ENCODE data around the gene APOA4. TPM values are rescaled to one million over a fixed set of nuclear protein-coding genes. Genes with fewer than 3 reads are reported as not detected.

Gene APOA4
- total and polyA plus RNA-seq, 2 donors (not counting 3 experiments of a cell fraction or from before 2014, with no cell fraction given) = not detected

DNA sequence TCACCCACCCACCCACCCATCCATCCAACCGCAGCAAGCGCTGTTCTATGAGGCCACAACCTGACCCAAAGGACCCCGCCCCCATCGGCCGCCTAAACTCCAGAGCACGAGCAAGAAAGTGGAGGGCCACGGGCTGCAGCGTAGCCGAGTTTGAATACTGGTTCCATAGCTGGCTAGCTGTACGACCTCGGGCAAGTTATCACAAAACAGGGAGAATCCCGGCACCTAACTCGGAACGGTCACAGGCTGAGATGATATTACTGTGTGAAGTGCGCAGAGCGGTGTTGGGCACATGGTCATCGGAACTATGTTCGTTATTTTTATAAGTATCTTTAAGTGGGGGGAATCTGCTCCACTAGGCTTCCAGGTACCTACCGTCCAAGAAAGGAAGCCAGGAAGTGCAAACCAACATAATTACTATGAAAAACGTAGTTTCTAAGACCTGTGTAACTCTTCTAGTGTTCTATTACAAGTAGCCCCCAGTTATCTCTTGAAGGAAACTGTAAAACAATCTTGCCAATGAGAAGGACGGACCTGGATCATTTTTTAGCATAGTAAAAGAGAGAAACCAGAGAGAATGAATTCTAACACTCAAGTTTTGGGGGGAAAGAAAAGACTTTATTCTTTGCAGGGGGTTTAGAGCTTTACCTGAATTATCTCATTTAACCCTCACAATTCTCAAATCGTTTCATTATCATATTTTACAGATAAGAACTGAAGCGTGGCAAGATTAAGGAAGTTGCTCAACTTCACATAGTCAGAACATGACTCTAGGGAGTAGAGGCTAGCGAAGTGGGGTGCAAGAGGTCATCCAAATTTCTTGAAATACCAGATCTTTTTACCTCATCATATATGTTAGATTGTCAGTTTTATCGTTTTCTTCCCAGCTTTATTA lies 49.7 kb downstream of the APOA4 start:
- no peak overlapping the region for H3K27ac ChIP-seq (ENCODE audit: insufficient read depth, low read depth, low read length)
- peak overlapping the region; percentile 75 for H2AFZ ChIP-seq (ENCODE audit: low read depth, low read length)
- TSS peak; percentile 73 for BruUV-seq (replicated peaks)
- peaks cover 23% of the 10 kb centered on the region for H3K79me2 ChIP-seq (ENCODE audit: control insufficient read depth, insufficient read depth, low read length)
- peaks cover 4 to 8% of the 10 kb centered on the region in 2 experiments for H3K36me3 ChIP-seq (ENCODE audit: control insufficient read depth in 2 of 2, extremely low read depth in 1 of 2, insufficient read depth in 2 of 2, low read length in 2 of 2)
- TF ChIP-seq, protein P1, sequence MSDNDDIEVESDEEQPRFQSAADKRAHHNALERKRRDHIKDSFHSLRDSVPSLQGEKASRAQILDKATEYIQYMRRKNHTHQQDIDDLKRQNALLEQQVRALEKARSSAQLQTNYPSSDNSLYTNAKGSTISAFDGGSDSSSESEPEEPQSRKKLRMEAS (IDR thresholded peaks at IDR 0.05; ENCODE audit: insufficient read depth, insufficient read length) = no peak
- TF ChIP-seq MYC (IDR thresholded peaks at IDR 0.05; ENCODE audit: low read depth, low read length) = no peak
- TF ChIP-seq POLR2AphosphoS5 (IDR thresholded peaks at IDR 0.05; ENCODE audit: insufficient read depth, low read depth, low read length) = no peak
- TF ChIP-seq JUN (IDR thresholded peaks at IDR 0.05; ENCODE audit: borderline replicate concordance, insufficient read depth, insufficient read length, low read depth) = no peak
- TF ChIP-seq CTCF (IDR thresholded peaks at IDR 0.05; ENCODE audit: extremely low read depth in 1 of 2, insufficient read depth in 1 of 2, low read depth in 1 of 2, low read length in 2 of 2) = no peak
- TF ChIP-seq FOS (IDR thresholded peaks at IDR 0.05; ENCODE audit: borderline replicate concordance, insufficient read depth, low read length) = no peak
- TF ChIP-seq GATA2 (IDR thresholded peaks at IDR 0.05; ENCODE audit: insufficient read depth, insufficient read length, low read depth, low read length) = no peak
- TF ChIP-seq EZH2 (IDR thresholded peaks at IDR 0.05; ENCODE audit: borderline replicate concordance, low read depth, low read length, severe bottlenecking) = no peak
- no peak for TF ChIP-seq POLR2A (IDR thresholded peaks at IDR 0.05; ENCODE audit: low read depth, low read length)
- H3K4me1 ChIP-seq (ENCODE audit: control insufficient read depth, extremely low read depth, insufficient read depth, low read length) = peaks cover 12% of the 10 kb centered on the region
- H3K9ac ChIP-seq (replicated peaks; ENCODE audit: extremely low read depth, insufficient read depth, low read length) = peak overlapping the region; percentile 49
- H4K20me1 ChIP-seq (replicated peaks; ENCODE audit: control insufficient read depth, extremely low read depth, insufficient read depth, low read length) = no peaks in the 10 kb centered on the region
- no peaks in the 10 kb centered on the region for H3K9me3 ChIP-seq (replicated peaks; ENCODE audit: control insufficient read depth, insufficient read depth, low read length)
- intact Hi-C loops (cut with micrococcal nuclease) (loop anchor here (1.0 kb wide), 1 partner anchor 370 kb away; no protein-coding TSS in a partner anchor), dilution Hi-C loops (cut with MboI; ENCODE audit: extremely low pct_ligation_motif_present, low sequenced_read_pairs) (no loop called here)
- peak; percentile 63 for DNase-seq (ENCODE audit: low read depth, low spot score)
- POLR2A ChIA-PET = no interaction called here
- peak overlapping the region; percentile 25 to 65 (median 65) for H3K4me3 ChIP-seq (replicated peaks in 1 of 3; ENCODE audit: insufficient read depth in 1 of 3, low read depth in 1 of 3, low read length in 3 of 3)
- FAIRE-seq = no peak
- no peaks in the 10 kb centered on the region for H3K27me3 ChIP-seq (ENCODE audit: control insufficient read depth in 2 of 2, insufficient read depth in 2 of 2, low read length in 2 of 2)
- peak overlapping the region; percentile 80 for H3K4me2 ChIP-seq (ENCODE audit: insufficient read depth, low read length)
- H3K9me1 ChIP-seq (replicated peaks; ENCODE audit: control insufficient read depth, extremely low read depth, insufficient read depth, low read length) = no peaks in the 10 kb centered on the region
- CTCF ChIA-PET = interaction anchor here (1.0 to 1.8 kb wide), 2 partner anchors 17 to 18 kb away, joined by 3 to 7 read pairs; partner anchors contain the start of gene APOA5
